Activated CD4-positive, CD25-positive, alpha-beta regulatory T cell (primary cell): ENCODE data around the gene TSSK2.
A peak's percentile ranks its signal among the peaks of the same experiment; 100 is the strongest.
"Not testable (repeated sequence)": the region's sequence is repeated elsewhere in the genome, so short reads cannot be mapped to it uniquely, and the experiment has no call there.

Experiments used
- DNase-seq, 4 experiments: peaks; one replicate each; lab custom pipeline; 2025; lab: John Stamatoyannopoulos, UW

TSSK2 gene

DNA sequence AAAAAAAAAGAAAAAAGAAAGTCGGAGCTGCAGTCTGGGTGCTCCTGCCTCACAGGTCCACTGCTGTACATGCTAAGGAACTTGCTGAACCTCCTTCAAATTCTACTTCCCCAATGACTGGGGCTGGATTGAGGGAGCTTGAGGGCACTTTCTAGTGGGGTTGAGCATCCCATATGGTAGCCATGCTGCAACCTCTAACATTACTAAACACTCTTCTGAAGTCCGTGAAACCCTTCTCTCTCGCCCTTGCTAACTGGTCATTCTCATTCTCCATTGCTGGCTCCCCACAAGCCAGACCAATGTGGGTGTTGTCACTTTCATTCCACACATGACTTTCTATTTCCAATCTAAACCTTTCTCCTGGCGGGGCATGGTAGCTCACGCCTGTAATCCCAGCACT, 12.1 kb downstream of the TSSK2 start:
- no peak for DNase-seq

GRCh38 chr22:19143967-19144400, 12.9 kb downstream of the TSSK2 start:
- DNase-seq = no peak

- no peak for DNase-seq
Observed at GRCh38 chr22:19146215-19146968, 15.3 kb downstream of the TSSK2 start.

GRCh38 chr22:19147195-19147780, 16.2 kb downstream of the TSSK2 start:
- DNase-seq = no peak

GRCh38 chr22:19148417-19149046, 17.4 kb downstream of the TSSK2 start:
- DNase-seq = no peak

DNA sequence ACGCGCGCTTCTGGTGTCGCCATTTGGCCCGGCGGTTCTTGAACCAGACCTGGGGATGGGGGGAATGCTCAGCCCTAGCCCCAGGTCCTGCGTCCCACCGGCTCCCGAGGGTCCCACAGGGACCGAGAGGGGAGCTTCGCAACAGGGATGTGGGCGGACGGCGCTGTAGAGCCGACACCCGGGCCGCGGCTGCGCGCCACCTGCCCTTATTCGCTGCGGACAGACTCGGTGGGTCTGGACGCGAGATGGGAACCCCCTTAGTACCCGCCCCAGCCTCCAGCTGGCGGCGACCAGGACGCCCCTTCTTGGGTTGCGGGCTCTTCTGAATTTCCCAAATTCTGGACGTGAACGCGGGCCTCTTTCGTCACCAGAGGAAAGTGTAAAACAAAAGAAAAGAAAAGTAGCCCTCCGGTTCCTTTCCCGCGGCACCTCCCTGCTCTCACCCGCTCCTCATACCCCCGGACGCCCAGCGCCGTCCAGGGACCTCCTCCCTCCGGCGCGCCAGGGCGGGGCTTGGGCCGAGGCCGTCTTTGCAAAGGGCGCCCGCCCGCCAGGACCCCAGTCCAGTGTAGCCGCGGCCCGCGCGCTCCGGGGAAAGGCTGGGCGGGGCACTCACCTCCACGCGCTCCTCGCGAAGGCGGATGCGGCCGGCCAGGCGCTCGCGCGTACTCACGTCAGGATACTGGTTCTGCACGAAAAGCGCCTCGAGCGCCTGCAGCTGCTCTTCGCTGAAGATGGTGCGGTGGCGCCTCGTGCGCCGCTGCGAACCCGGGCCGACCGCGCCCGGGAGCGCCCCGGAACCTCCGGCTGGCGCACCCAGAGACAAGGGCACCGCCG, 18.2 kb downstream of the TSSK2 start:
- peak in 1 of 4 experiments; percentile 17 for DNase-seq

DNA sequence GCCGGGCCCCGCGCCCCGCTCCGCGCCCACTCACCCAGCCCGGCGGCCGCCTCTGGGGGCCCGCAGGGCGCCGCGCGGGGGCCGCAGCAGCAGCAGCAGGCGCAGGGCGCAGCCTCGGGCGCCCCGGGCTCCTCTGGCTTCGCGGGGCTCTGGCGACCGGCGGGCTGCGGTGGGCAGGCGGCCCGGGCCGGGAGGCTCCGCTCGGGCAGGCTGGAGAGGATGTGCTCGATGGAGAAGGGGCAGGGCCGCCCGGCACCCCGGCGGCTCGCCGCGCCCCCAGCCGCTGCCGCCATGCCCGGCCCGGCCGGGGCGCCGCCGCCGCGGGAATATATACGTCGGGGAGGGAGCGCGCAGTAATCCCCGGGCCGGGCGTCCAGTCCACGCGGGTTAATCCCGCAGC, 18.9 kb downstream of the TSSK2 start, which contains the start of gene GSC2:
Gene GSC2, minus strand, starts transcription at position 302 of the 400 bp plus-strand sequence. Its CDS starts 9 bp downstream, at position 293.
- no peak for DNase-seq

- DNase-seq = no peak
Observed at GRCh38 chr22:19150482-19151328, 19.6 kb downstream of the TSSK2 start.

DNA sequence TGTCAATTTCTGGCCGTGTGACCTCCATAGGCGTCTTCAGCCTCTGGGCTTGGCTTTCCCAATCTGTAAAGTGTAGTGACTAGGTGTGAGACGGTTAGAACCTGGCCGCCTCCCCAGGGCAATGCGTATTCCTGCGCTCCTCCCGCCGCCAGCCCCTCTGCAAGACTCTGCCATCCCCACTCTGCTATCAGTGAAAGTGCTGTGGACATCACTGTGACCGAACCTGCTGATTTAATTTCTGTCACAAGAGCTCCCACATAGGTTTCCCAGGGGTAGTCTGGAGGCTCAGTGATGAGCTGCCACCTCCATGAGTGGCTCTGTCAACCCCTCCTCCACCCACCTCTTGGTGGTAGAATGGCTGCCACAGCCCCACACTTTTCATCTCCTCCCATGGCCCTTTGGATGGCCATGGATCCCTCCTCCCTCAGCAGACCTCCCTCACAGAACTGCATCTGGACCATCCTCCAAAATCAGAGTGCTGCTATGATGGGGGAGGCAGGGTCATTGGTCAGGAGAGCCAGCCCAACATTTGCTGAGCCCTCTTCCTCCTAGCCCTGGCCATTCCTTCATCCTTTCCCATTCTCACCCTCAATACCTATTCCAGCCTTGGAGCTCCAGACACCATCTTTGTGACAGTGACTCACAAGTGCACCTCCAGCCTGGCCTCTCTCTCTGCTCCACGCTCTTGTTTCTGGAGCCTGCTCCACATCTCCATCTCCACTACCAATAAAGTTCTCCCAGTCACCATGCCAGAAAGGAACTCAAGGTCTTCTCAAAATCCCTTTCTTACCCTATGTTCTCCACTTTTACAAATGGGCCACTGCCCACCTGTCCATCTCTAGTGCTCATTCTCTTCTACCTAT, 20.5 kb downstream of the TSSK2 start:
- no peak for DNase-seq

DNA sequence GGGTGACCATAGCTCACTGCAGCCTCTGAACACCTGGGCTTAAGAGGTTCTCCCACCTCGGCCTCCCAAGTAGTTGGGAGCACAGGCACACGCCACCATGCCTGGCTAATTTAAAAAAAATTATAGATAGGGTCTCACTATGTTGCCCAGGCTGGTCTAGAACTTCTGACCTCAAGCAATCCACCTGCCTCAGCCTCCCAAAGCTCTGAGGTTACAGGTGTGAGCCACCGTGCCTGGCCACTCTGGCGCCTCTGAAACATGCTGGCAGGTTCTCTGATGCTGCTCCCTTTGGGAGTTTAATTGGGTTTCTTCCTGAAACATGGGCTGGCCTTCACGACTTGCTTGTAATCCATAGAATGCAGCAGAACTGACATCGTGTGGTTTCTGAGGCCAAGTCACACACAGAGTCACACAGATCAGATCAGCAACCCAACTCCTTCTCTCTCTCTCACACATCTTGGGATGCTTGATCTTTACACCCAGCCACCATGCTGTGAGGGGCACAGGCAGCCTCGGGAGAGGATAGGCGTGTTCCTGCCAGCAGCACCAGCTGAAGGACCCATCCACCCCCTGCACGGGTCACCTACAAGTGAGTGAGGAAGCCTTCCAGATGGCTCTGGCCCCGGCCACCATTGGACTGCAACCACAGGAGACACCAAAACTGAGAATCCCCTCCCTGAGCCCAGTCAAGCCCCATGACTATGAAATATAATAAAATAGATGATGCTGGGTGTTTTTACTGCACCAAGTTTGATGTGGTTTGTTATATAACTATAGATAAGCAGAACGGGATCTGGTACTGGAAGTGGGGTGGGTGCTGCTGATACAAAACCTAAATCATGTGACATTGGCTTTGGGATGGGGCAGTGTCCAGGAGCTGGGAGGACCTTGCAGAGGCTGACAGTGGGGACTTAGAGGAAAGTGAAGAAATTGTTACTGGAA, 22.1 kb downstream of the TSSK2 start:
- no peak for DNase-seq

- DNase-seq = not testable (repeated sequence)
Observed at GRCh38 chr22:19156109-19156508, 25.0 kb downstream of the TSSK2 start.

- not testable (repeated sequence) for DNase-seq
Observed at GRCh38 chr22:19158649-19159048, 27.5 kb downstream of the TSSK2 start.

DNA sequence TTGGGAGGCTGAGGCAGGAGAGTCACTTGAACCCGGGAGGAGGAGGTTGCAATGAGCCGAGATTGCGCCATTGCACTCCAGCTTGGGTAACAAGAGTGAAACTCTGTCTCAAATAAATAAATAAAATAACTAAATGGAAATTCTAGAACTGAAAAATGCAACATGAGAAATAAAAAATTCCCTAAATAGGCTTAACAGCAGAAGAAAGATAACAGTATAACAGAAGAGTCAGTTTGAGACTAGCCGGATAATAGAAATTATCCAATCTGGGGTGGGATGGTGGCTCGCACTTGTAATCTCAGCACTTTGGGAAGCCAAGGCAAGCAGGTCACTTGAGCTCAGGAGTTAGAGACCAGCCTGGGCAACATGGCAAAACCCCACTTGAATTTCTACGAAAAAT, 33.3 kb downstream of the TSSK2 start:
- DNase-seq = no peak

GRCh38 chr22:19166421-19166820, 35.3 kb downstream of the TSSK2 start:
- no peak for DNase-seq

DNA sequence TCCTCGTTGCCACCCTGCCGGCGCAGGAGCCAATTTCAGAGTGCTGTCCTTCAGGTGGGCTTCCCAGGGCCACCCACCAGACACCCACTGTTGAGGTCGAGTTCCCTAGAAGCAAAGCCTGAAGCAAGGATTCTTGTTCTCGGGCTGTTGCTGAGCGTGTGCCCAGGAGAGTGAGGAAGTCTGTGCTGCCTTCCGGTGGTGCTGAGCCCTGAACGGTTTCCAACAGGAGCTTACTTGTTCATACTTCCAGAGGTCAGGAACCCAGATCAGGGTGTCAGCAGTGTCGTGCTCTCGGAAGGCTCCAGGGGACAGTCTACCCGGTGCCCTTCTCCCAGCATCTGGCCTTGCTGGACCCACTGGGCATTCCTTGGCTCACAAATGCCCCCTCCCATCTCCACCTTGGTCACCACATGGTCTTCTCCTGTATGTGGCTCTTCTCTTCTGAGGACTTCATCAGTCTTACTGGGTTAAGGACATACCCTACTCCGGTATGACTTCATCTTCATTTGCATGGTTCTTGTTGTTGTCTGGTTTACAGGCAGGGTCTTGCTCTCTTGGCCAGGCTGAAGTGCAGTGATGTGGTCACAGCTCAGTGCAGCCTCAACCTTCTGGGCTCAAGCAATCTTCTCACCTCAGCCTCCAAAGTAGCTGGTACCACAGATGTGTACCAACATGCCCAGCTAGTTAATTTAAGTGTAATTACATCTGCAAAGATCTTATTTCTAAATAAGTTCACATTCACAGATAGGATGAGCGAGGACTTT, 36.2 kb downstream of the TSSK2 start:
- DNase-seq = no peak

DNA sequence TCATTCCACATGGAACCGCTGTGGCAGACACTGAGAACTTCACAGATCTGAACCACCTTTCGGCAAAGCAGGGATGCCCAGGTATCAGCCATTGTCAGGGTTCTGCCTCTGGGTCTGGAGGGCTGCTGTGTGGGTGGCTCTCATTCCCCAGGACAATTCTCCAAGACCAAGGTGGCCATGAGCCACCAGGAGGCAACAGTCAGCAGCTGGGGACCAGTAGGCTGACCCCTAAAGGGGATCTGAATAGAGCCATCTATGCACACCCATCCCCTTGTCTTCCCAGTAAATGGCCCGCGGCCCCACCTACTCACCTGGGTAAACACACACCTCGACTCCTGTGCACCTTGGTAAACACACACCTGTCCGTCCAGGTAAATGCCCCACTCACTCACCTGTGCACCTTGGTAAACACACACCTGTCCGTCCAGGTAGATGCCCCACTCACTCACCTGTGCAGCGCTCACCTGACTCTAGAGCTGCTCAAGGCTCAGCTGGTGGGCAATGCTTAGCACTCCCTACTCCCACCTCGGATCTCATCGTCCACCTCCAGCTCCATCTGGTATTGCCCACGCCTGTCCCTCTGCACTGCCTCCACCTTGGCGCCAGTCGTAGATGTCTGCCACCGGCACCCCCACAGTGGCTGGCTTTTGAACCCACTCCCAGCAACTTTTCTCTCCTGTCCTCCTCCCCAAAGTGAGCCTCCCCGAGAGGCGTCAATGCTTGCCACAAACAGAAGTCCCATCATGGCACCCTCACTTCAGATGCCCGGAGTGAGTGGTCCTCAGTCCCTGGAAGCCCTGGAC, 37.2 kb downstream of the TSSK2 start:
- no peak for DNase-seq
